Measurements from ENCODE around the gene PPFIBP1.

PPFIBP1 gene

GRCh38 chr12:27523642-27524493 is at the start of gene PPFIBP1:
TSS of gene PPFIBP1 (plus strand) at chr12:27524206. CDS start at chr12:27633397, 109,191 bp downstream.
- TF ChIP-seq POLR2A (IDR thresholded peaks at IDR 0.05; ENCODE audit: low read depth, low read length), result peak; percentile 87
- DNase-seq (ENCODE audit: insufficient read length, low spot score) (peak; percentile 93), FAIRE-seq (peak; percentile 92)

- TF ChIP-seq POLR2A (IDR thresholded peaks at IDR 0.05; ENCODE audit: low read depth, low read length), result no peak
- FAIRE-seq, result peak; percentile 97
- peak; percentile 31 for DNase-seq (ENCODE audit: insufficient read length, low spot score)
Measured at GRCh38 chr12:27474344-27474743, 49.7 kb upstream of the PPFIBP1 start.

- TF ChIP-seq POLR2A (IDR thresholded peaks at IDR 0.05; ENCODE audit: low read depth, low read length), result no peak
- no peak for FAIRE-seq
- DNase-seq (ENCODE audit: insufficient read length, low spot score), result no peak
Measured at GRCh38 chr12:27477049-27477448, 47.0 kb upstream of the PPFIBP1 start.

- DNase-seq (ENCODE audit: insufficient read length, low spot score) (no peak), FAIRE-seq (no peak)
- TF ChIP-seq POLR2A (IDR thresholded peaks at IDR 0.05; ENCODE audit: low read depth, low read length), result no peak
Measured at GRCh38 chr12:27478949-27479348, 45.1 kb upstream of the PPFIBP1 start.

- no peak for FAIRE-seq
- DNase-seq (ENCODE audit: insufficient read length, low spot score), result no peak
- TF ChIP-seq POLR2A (IDR thresholded peaks at IDR 0.05; ENCODE audit: low read depth, low read length), result no peak
Measured at GRCh38 chr12:27480016-27480415, 44.0 kb upstream of the PPFIBP1 start.

- no peak for FAIRE-seq
Measured at GRCh38 chr12:27486961-27487360, 37.0 kb upstream of the PPFIBP1 start.

GRCh38 chr12:27488479-27488878 is 35.5 kb upstream of the PPFIBP1 start:
- TF ChIP-seq POLR2A (IDR thresholded peaks at IDR 0.05; ENCODE audit: low read depth, low read length), result no peak
- DNase-seq (ENCODE audit: insufficient read length, low spot score) (no peak), FAIRE-seq (no peak)

More at GRCh38 chr12:27486961-27487360, 37.0 kb upstream of the PPFIBP1 start:
- DNase-seq (ENCODE audit: insufficient read length, low spot score), result no peak
- no peak for TF ChIP-seq POLR2A (IDR thresholded peaks at IDR 0.05; ENCODE audit: low read depth, low read length)

GRCh38 chr12:27491226-27491625 is 32.8 kb upstream of the PPFIBP1 start:
- no peak for TF ChIP-seq POLR2A (IDR thresholded peaks at IDR 0.05; ENCODE audit: low read depth, low read length)
- DNase-seq (ENCODE audit: insufficient read length, low spot score) (no peak), FAIRE-seq (no peak)

- FAIRE-seq (no peak), DNase-seq (ENCODE audit: insufficient read length, low spot score) (peak; percentile 11)
- TF ChIP-seq POLR2A (IDR thresholded peaks at IDR 0.05; ENCODE audit: low read depth, low read length), result no peak
Measured at GRCh38 chr12:27493260-27493940, 30.6 kb upstream of the PPFIBP1 start.

GRCh38 chr12:27497446-27497845 is 26.6 kb upstream of the PPFIBP1 start:
- no peak for TF ChIP-seq POLR2A (IDR thresholded peaks at IDR 0.05; ENCODE audit: low read depth, low read length)
- no peak for FAIRE-seq
- DNase-seq (ENCODE audit: insufficient read length, low spot score), result no peak

GRCh38 chr12:27498149-27498548 is 25.9 kb upstream of the PPFIBP1 start:
- no peak for DNase-seq (ENCODE audit: insufficient read length, low spot score)
- TF ChIP-seq POLR2A (IDR thresholded peaks at IDR 0.05; ENCODE audit: low read depth, low read length), result no peak
- no peak for FAIRE-seq

- TF ChIP-seq POLR2A (IDR thresholded peaks at IDR 0.05; ENCODE audit: low read depth, low read length), result no peak
- FAIRE-seq (peak; percentile 52), DNase-seq (ENCODE audit: insufficient read length, low spot score) (no peak)
Measured at GRCh38 chr12:27498761-27499160, 25.2 kb upstream of the PPFIBP1 start.

GRCh38 chr12:27499377-27499776 is 24.6 kb upstream of the PPFIBP1 start:
- FAIRE-seq, result peak; percentile 72
- no peak for TF ChIP-seq POLR2A (IDR thresholded peaks at IDR 0.05; ENCODE audit: low read depth, low read length)
- no peak for DNase-seq (ENCODE audit: insufficient read length, low spot score)

GRCh38 chr12:27500546-27500945 is 23.5 kb upstream of the PPFIBP1 start:
- FAIRE-seq (no peak), DNase-seq (ENCODE audit: insufficient read length, low spot score) (no peak)
- TF ChIP-seq POLR2A (IDR thresholded peaks at IDR 0.05; ENCODE audit: low read depth, low read length), result no peak

- DNase-seq (ENCODE audit: insufficient read length, low spot score) (no peak), FAIRE-seq (no peak)
- TF ChIP-seq POLR2A (IDR thresholded peaks at IDR 0.05; ENCODE audit: low read depth, low read length), result no peak
Measured at GRCh38 chr12:27502021-27502435, 22.0 kb upstream of the PPFIBP1 start.
